Lower leg skin (tissue), 4 donors: ENCODE results near the gene COQ2. TPM values are rescaled to one million over a fixed set of nuclear protein-coding genes. Genes with fewer than 3 reads are reported as not detected.

ENCODE experiments used
- DNase-seq, 2 donors: peaks; one replicate each; pipeline ENCODE4 v3.0.0-alpha.2; 2019; ENCODE audit warnings: low spot score in 2 of 2
- H3K4me3 ChIP-seq: fragments of 200-600 bp; sonication (generic); 2 replicates; pipeline ENCODE4 v1.5.1; 2017; ENCODE audit warnings: mild to moderate bottlenecking, low read depth; ENCODE audit not compliant: poor library complexity, severe bottlenecking
- POLR2A ChIP-seq, 2 donors: fragments of 450-650 bp; IDR thresholded peaks; one replicate each; pipeline ENCODE4 v1.6.1; 2016 to 2017; ENCODE audit warnings: antibody characterized with exemption in 2 of 2, mild to moderate bottlenecking in 1 of 2, moderate library complexity in 1 of 2
- WGBS, 2 donors: methylation state at CpG; one replicate each; pipeline ENCODE4 v1.1.5; 2018; 5-methylcytosine and 5-hydroxymethylcytosine counted together
- intact Hi-C: fragments of 100-400 bp; cut with DNase I; formaldehyde crosslinking; loops from one replicate; pipeline ENCODE4 v1.15.0; 2023; ENCODE audit warnings: low total_unique reads
- total RNA-seq, 4 donors: library from RNA; depleted of rRNA; stranded (reverse); fragments of >200 nt; gene quantifications; one replicate each; pipeline ENCODE4 v1.1.0, GENCODE V29; 2016
- TF ChIP-seq, protein P1 (sequence below), 3 donors: fragments of 450-650 bp; IDR thresholded peaks; one replicate each; pipeline ENCODE4 v1.5.1; 2016; ENCODE audit warnings: antibody characterized with exemption in 3 of 3, mild to moderate bottlenecking in 3 of 3, moderate library complexity in 2 of 3

The COQ2 gene
- total RNA-seq, 4 donors from 2014 or later = 9.7 to 20.1 (median 12.6) TPM

DNA sequence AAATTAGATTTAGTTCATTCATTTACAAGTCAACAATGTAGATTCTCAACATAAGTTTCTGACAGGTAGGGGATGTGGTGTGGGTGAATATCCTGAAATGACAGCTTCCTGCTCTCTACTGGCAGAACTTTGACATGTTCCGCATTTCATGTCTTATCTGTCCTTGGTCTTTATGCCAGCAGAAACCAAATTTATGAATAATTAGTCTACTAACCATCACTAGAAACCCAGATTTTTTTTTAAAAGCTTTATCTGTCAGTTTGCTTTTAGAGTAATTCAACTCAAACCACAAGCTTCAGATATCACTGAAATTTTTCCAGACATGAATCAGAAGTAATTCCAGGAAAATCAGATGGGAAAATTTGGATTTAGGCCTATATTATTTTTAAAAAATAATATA, 17.9 kb downstream of the COQ2 start:
- no peak for DNase-seq
- TF ChIP-seq, protein P1, sequence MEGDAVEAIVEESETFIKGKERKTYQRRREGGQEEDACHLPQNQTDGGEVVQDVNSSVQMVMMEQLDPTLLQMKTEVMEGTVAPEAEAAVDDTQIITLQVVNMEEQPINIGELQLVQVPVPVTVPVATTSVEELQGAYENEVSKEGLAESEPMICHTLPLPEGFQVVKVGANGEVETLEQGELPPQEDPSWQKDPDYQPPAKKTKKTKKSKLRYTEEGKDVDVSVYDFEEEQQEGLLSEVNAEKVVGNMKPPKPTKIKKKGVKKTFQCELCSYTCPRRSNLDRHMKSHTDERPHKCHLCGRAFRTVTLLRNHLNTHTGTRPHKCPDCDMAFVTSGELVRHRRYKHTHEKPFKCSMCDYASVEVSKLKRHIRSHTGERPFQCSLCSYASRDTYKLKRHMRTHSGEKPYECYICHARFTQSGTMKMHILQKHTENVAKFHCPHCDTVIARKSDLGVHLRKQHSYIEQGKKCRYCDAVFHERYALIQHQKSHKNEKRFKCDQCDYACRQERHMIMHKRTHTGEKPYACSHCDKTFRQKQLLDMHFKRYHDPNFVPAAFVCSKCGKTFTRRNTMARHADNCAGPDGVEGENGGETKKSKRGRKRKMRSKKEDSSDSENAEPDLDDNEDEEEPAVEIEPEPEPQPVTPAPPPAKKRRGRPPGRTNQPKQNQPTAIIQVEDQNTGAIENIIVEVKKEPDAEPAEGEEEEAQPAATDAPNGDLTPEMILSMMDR (IDR thresholded peaks at IDR 0.05) = no peak
- no peak for TF ChIP-seq POLR2A (IDR thresholded peaks at IDR 0.05)
- 77 to 78% methylated on average over 1 of the region's 1 CpG for WGBS, 2 donors
- no peak overlapping the region for H3K4me3 ChIP-seq
- intact Hi-C loops = no loop called here

DNA sequence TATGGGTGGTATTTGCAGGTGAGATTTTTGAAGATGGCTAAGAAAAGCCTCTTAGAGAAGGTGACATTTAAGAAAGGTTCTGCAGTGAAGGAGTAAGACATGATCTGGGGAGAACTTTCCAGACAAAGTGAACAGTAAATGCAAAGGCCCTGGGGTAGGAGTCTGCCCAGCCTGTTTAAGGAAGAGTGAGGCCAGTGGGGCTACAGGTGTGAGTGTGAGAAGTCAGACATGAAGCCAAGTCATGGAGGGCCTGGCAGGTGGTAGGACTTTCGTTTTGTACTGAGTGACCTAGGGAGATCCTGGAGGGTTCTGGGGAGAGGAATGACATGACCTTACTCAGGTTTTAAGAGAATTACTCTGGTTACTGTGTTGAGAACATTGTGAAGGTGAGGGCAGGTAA, 21.5 kb downstream of the COQ2 start:
- no peak overlapping the region for H3K4me3 ChIP-seq
- DNase-seq = no peak
- intact Hi-C loops = loop anchor here (5.0 kb wide), 1 partner anchor 191 kb away; no protein-coding TSS in a partner anchor
- TF ChIP-seq, protein P1 (IDR thresholded peaks at IDR 0.05) = no peak
- TF ChIP-seq POLR2A (IDR thresholded peaks at IDR 0.05) = no peak
- 86 to 87% methylated on average over 1 of the region's 1 CpG for WGBS, 2 donors

DNA sequence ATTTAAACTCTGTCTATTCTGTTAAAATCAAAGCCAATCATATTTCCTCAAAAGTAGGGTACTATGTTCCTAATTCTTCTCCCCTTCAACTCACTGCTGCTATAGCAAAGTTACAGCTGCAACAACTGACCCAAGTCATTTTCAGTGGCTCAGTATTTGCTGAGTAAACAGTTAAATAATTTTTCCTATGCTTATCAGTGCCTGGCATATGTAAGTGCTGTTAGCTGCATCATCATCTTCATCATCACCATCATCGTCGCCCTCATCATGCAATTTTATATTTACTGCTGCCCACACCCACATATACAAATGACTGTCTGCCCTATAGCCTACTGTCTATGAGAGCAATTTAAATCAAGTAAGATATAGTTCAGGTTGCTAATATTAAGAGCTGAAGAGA, 21.9 kb downstream of the COQ2 start:
- WGBS, 2 donors = 92 to 96% methylated on average over 2 of the region's 2 CpGs
- no peak for DNase-seq
- no peak for TF ChIP-seq POLR2A (IDR thresholded peaks at IDR 0.05)
- TF ChIP-seq, protein P1 (IDR thresholded peaks at IDR 0.05) = no peak

DNA sequence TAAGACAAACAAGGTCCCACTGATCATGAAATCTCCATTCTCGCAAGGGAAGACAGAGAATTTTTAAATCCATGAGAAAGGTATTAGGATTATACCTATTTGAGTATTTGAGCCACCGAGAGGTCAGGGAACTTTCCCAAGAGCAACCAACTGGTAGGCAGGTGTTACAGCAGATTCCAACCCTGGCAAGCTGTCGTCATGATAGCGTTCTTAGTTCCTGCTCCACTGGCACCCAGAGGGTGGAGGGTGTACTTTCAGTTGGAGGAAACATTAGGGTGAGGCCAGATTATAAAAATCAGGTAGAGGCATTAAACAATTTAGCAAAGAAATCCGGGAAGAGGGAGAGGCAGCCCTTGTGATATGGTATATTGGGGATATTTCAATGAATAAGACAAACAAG, 23.3 kb downstream of the COQ2 start:
- intact Hi-C loops = loop anchor here (5.0 kb wide), 1 partner anchor 189 kb away; no protein-coding TSS in a partner anchor
- DNase-seq = no peak
- TF ChIP-seq, protein P1 (IDR thresholded peaks at IDR 0.05) = no peak
- no peak for TF ChIP-seq POLR2A (IDR thresholded peaks at IDR 0.05)
- 71 to 77% methylated on average over 5 of the region's 5 CpGs for WGBS, 2 donors
- H3K4me3 ChIP-seq = no peak overlapping the region

More for the DNA sequence above, 21.9 kb downstream of the COQ2 start:
- no peak overlapping the region for H3K4me3 ChIP-seq
- intact Hi-C loops = loop anchor here (5.0 kb wide), 1 partner anchor 190 kb away; no protein-coding TSS in a partner anchor

DNA sequence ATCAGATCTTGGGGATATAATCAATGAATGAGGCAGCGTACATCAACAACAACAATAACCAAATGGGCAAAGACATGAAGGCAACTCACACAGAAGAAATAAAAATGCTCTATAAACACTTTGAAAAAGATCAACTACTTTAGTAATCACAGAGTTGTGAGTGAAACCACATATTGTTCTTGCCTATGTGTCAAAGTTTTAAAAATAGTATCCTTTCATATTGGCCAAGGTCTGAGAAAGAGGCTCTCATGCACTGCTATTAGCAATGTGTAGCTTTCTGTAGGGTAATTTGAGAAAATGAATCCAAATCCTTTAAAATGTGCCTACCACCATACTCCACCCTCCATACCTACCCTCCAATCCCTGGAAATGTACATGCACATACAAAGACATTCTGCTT, 25.0 kb downstream of the COQ2 start:
- 87 to 100% methylated on average over 1 of the region's 1 CpG for WGBS, 2 donors
- H3K4me3 ChIP-seq = no peak overlapping the region
- intact Hi-C loops = no loop called here
- DNase-seq = no peak
- TF ChIP-seq, protein P1 (IDR thresholded peaks at IDR 0.05) = no peak
- TF ChIP-seq POLR2A (IDR thresholded peaks at IDR 0.05) = no peak

DNA sequence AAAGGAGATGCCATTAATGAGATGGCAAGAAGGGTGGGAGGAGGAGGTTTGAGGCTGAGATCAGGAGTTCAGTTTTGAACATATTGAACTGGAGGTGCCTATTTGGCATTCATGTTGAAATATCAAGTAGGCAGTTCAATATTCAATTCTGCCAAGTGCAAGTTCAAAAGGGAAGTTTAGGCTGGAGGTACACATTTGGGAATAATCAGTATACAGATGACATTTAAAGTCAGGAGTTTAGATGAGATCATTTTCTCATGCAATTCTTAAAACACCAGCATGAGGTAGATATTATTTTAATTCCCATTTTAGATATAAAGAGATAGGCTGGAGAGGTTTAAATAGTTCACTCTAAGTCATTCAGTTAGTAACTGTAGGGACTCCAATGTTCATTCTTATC, 26.1 kb downstream of the COQ2 start:
- TF ChIP-seq, protein P1 (IDR thresholded peaks at IDR 0.05) = no peak
- no peak for TF ChIP-seq POLR2A (IDR thresholded peaks at IDR 0.05)
- no peak overlapping the region for H3K4me3 ChIP-seq
- intact Hi-C loops = no loop called here
- no peak for DNase-seq
